SK-N-SH (cell line): Measurements from ENCODE around the gene GABRR2. TPM values are rescaled to one million over a fixed set of nuclear protein-coding genes. Genes with fewer than 3 reads are reported as not detected.

ENCODE experiments used
- CTCF ChIA-PET: fragments of 300-600, 350-600 bp; formaldehyde crosslinking; extraction: SDS; loops from one replicate; lab custom pipeline; 2021; lab: Yijun Ruan, JAX
- POLR2A ChIA-PET: fragments of 350-600 bp; sonication (Branson Sonifier 250); formaldehyde crosslinking; extraction: SDS; loops from one replicate; lab custom pipeline; 2020; ENCODE audit warnings: antibody characterized with exemption, inconsistent platforms; lab: Yijun Ruan, JAX
- DNase-seq: peaks from one replicate; pipeline ENCODE4 v3.0.0; 2012
- H2AFZ ChIP-seq: fragments of 200-600 bp; sonication (generic); 2 replicates; pipeline ENCODE4 v1.8.1; 2016; ENCODE audit warnings: antibody characterized with exemption, mild to moderate bottlenecking, low read depth
- H3F3A ChIP-seq: fragments of 200-600 bp; sonication (generic); replicated peaks from 2 replicates; pipeline ENCODE3; 2016; ENCODE audit warnings: antibody characterized with exemption, mild to moderate bottlenecking; ENCODE audit not compliant: insufficient read depth
- H3K27ac ChIP-seq, 2 experiments: fragments of 200-500 bp in 1 of 2; fragments of 200-600 bp in 1 of 2; sonication (Bioruptor generic) in 1 of 2; sonication (generic), shearing (Covaris generic) in 1 of 2; 2 replicates each; pipeline versions ENCODE4 v1.5.1 to v1.6.1; 2014 to 2016; ENCODE audit warnings: low read depth in 2 of 2, inconsistent platforms in 1 of 2, low read length in 1 of 2, mild to moderate bottlenecking in 1 of 2, mixed read lengths in 1 of 2
- H3K27me3 ChIP-seq: fragments of 200-600 bp; sonication (generic), shearing (Covaris generic); 2 replicates; pipeline ENCODE4 v1.6.1; 2016; ENCODE audit warnings: mixed run types; ENCODE audit not compliant: insufficient read depth
- H3K36me3 ChIP-seq, 2 experiments: fragments of 200-500 bp in 1 of 2; fragments of 200-600 bp in 1 of 2; sonication (Bioruptor generic) in 1 of 2; sonication (generic) in 1 of 2; replicated peaks in 1 of 2; 2 replicates each; pipeline versions ENCODE3 to v1.5.1; 2014 to 2016; ENCODE audit warnings: low read length in 1 of 2, mild to moderate bottlenecking in 1 of 2; ENCODE audit not compliant: insufficient read depth in 2 of 2, control insufficient read depth in 1 of 2
- H3K4me1 ChIP-seq, 2 experiments: fragments of 200-500 bp in 1 of 2; fragments of 200-600 bp in 1 of 2; sonication (Bioruptor generic) in 1 of 2; sonication (generic), shearing (Covaris generic) in 1 of 2; 2 replicates each; pipeline versions ENCODE4 v1.5.1 to v1.6.1; 2014 to 2016; ENCODE audit warnings: low read depth in 1 of 2, low read length in 1 of 2, mixed run types in 1 of 2; ENCODE audit not compliant: insufficient read depth in 2 of 2, control insufficient read depth in 1 of 2
- H3K4me2 ChIP-seq: fragments of 200-600 bp; sonication (generic), shearing (Covaris generic); 2 replicates; pipeline ENCODE4 v1.6.1; 2017; ENCODE audit warnings: mixed run types
- H3K4me3 ChIP-seq, 2 experiments: fragments of 200-500 bp in 1 of 2; fragments of 200-600 bp in 1 of 2; sonication (Bioruptor generic) in 1 of 2; sonication (generic), shearing (Covaris generic) in 1 of 2; 2 replicates each; pipeline versions ENCODE4 v1.5.1 to v1.8.1; 2014 to 2016; ENCODE audit warnings: low read depth in 2 of 2, inconsistent platforms in 1 of 2, low read length in 1 of 2, mild to moderate bottlenecking in 1 of 2, mixed read lengths in 1 of 2, moderate library complexity in 1 of 2
- H3K79me2 ChIP-seq: fragments of 200-600 bp; sonication (generic); 2 replicates; pipeline ENCODE4 v1.8.1; 2017; ENCODE audit warnings: mild to moderate bottlenecking; ENCODE audit not compliant: insufficient read depth
- H3K9ac ChIP-seq: fragments of 200-600 bp; sonication (generic); 2 replicates; pipeline ENCODE4 v1.6.1; 2017; ENCODE audit warnings: mixed run types
- H3K9me2 ChIP-seq: fragments of 200-600 bp; sonication (generic); 2 replicates; pipeline ENCODE4 v1.6.1; 2017; ENCODE audit warnings: mixed run types
- H3K9me3 ChIP-seq: fragments of 200-600 bp; sonication (generic); 2 replicates; pipeline ENCODE4 v1.6.1; 2017; ENCODE audit warnings: mixed run types, mild to moderate bottlenecking, moderate library complexity
- H4K20me1 ChIP-seq: fragments of 200-600 bp; sonication (generic); 2 replicates; pipeline ENCODE4 v1.6.1; 2017; ENCODE audit warnings: mild to moderate bottlenecking, mixed run types; ENCODE audit not compliant: insufficient read depth
- CHD2 ChIP-seq: fragments of 150-350 bp; IDR thresholded peaks from 2 replicates; pipeline ENCODE4 v1.6.1; 2018; ENCODE audit warnings: low read length; ENCODE audit not compliant: partially characterized antibody
- CTCF ChIP-seq: fragments of 200-600 bp; sonication (generic); IDR thresholded peaks from 2 replicates; pipeline ENCODE4 v1.6.1; 2017; ENCODE audit warnings: antibody characterized with exemption, mild to moderate bottlenecking, moderate library complexity
- EP300 ChIP-seq, 2 experiments: IDR thresholded peaks; 2 replicates each; pipeline versions ENCODE4 v1.4.0 to v1.6.1; 2012; ENCODE audit warnings: borderline replicate concordance in 1 of 2, low read depth in 1 of 2, low read length in 1 of 2
- FOSL2 ChIP-seq: IDR thresholded peaks from 2 replicates; pipeline ENCODE4 v1.4.0; 2012; ENCODE audit warnings: low read depth, mild to moderate bottlenecking, moderate library complexity, borderline replicate concordance
- FOXJ3 ChIP-seq: sonication (generic); formaldehyde crosslinking; IDR thresholded peaks from 2 replicates; pipeline ENCODE4 v1.5.1; 2020; ENCODE audit warnings: mild to moderate bottlenecking, missing genetic modification reagents
- FOXM1 ChIP-seq: IDR thresholded peaks from 2 replicates; pipeline ENCODE4 v1.4.0; 2012; ENCODE audit warnings: low read depth, mild to moderate bottlenecking
- GABPA ChIP-seq: IDR thresholded peaks from 2 replicates; pipeline ENCODE4 v1.4.0; 2012; ENCODE audit warnings: low read depth, mild to moderate bottlenecking
- GATA2 ChIP-seq: sonication (generic); formaldehyde crosslinking; IDR thresholded peaks from 2 replicates; pipeline ENCODE4 v1.5.0; 2020; ENCODE audit warnings: mild to moderate bottlenecking, missing genetic modification reagents
- IRF3 ChIP-seq: fragments of 150-350 bp; IDR thresholded peaks from 2 replicates; pipeline ENCODE4 v1.6.1; 2016; ENCODE audit warnings: mild to moderate bottlenecking, low read depth, low read length
- JUND ChIP-seq: IDR thresholded peaks from 2 replicates; pipeline ENCODE4 v1.4.0; 2012
- MEF2A ChIP-seq: IDR thresholded peaks from 2 replicates; pipeline ENCODE4 v1.4.0; 2012; ENCODE audit warnings: low read depth, borderline replicate concordance
- MXI1 ChIP-seq: IDR thresholded peaks from 2 replicates; pipeline ENCODE4 v1.6.1; 2012; ENCODE audit warnings: mild to moderate bottlenecking, low read depth, low read length, improper control_type of control experiment
- NRF1 ChIP-seq: IDR thresholded peaks from 2 replicates; pipeline ENCODE4 v1.6.1; 2012; ENCODE audit warnings: low read depth, mild to moderate bottlenecking, low read length
- POLR2AphosphoS5 ChIP-seq: IDR thresholded peaks from 2 replicates; pipeline ENCODE4 v1.6.1; 2012; ENCODE audit warnings: low read depth, low read length
- RAD21 ChIP-seq: IDR thresholded peaks from 2 replicates; pipeline ENCODE4 v1.6.1; 2012; ENCODE audit warnings: mild to moderate bottlenecking, low read length
- RCOR1 ChIP-seq: fragments of 150-350 bp; IDR thresholded peaks from 2 replicates; pipeline ENCODE4 v1.6.1; 2017; ENCODE audit warnings: antibody characterized with exemption, low read length
- RFX5 ChIP-seq: IDR thresholded peaks from 2 replicates; pipeline ENCODE4 v1.6.1; 2012; ENCODE audit warnings: mild to moderate bottlenecking, improper control_type of control experiment, low read length
- SIN3A ChIP-seq: IDR thresholded peaks from 2 replicates; pipeline ENCODE4 v1.6.1; 2012; ENCODE audit warnings: low read depth, mild to moderate bottlenecking, low read length, moderate library complexity, borderline replicate concordance
- SMC3 ChIP-seq: IDR thresholded peaks from 2 replicates; pipeline ENCODE4 v1.6.1; 2012; ENCODE audit warnings: low read depth, low read length, improper control_type of control experiment
- TAF1 ChIP-seq: IDR thresholded peaks from 2 replicates; pipeline ENCODE4 v1.6.1; 2012; ENCODE audit warnings: low read depth, mild to moderate bottlenecking, low read length, moderate library complexity, borderline replicate concordance
- TEAD4 ChIP-seq: IDR thresholded peaks from 2 replicates; pipeline ENCODE4 v1.4.0; 2012; ENCODE audit warnings: mild to moderate bottlenecking, borderline replicate concordance; ENCODE audit not compliant: insufficient read depth
- USF1 ChIP-seq: IDR thresholded peaks from 2 replicates; pipeline ENCODE4 v1.4.0; 2012; ENCODE audit warnings: low read depth, borderline replicate concordance
- YY1 ChIP-seq: IDR thresholded peaks from 2 replicates; pipeline ENCODE4 v1.4.0; 2012; ENCODE audit warnings: low read depth, mild to moderate bottlenecking
- WGBS: methylation state at CpG from one replicate; pipeline ENCODE4 v1.1.6; 2017; ENCODE audit warnings: low lambda C conversion rate; 5-methylcytosine and 5-hydroxymethylcytosine counted together
- polyA plus RNA-seq, 3 experiments: library from polyadenylated mRNA; depleted of rRNA; stranded (reverse); fragments of >200 nt; gene quantifications; 2 replicates each; pipeline ENCODE4 v1.2.3, GENCODE V29; 2012
- TF ChIP-seq, protein P1 (sequence below): fragments of 150-350 bp; IDR thresholded peaks from 2 replicates; pipeline ENCODE4 v1.6.1; 2017; ENCODE audit warnings: antibody characterized with exemption, low read length, low read depth, borderline replicate concordance
- TF ChIP-seq, protein P2 (sequence below): IDR thresholded peaks from 2 replicates; pipeline ENCODE4 v1.4.0; 2012; ENCODE audit warnings: low read depth
- TF ChIP-seq, protein P3 (sequence below): IDR thresholded peaks from 2 replicates; pipeline ENCODE4; 2012
- TF ChIP-seq, protein P4 (sequence below): IDR thresholded peaks from 2 replicates; pipeline ENCODE4 v1.4.0; 2012; ENCODE audit warnings: low read depth, borderline replicate concordance

The GABRR2 gene
- polyA plus RNA-seq, 1 of the 3 experiments (the other 2 are of a cell fraction): 0.18 TPM

GRCh38 chr6:89313006-89313405 lies 2.1 kb downstream of the GABRR2 start:
- no peak overlapping the region for H2AFZ ChIP-seq
- WGBS: 9% methylated on average over 1 of the region's 1 CpG
- H3K27me3 ChIP-seq: no peaks in the 10 kb centered on the region
- ChIA-PET CTCF (no interaction called here), POLR2A (no interaction called here)
- no peaks in the 10 kb centered on the region for H3K36me3 ChIP-seq
- peaks cover 11 to 25% of the 10 kb centered on the region in 2 experiments for H3K4me1 ChIP-seq
- no peak overlapping the region for H3K9ac ChIP-seq
- DNase-seq: peak; percentile 47
- H3K9me3 ChIP-seq: no peaks in the 10 kb centered on the region
- H4K20me1 ChIP-seq: no peaks in the 10 kb centered on the region
- peak overlapping the region; percentile 60 to 61 for H3K27ac ChIP-seq
- H3K4me3 ChIP-seq: no peak overlapping the region
- peak overlapping the region; percentile 49 for H3K4me2 ChIP-seq
- no peaks in the 10 kb centered on the region for H3K9me2 ChIP-seq
- no peaks in the 10 kb centered on the region for H3K79me2 ChIP-seq
- peaks cover 12% of the 10 kb centered on the region for H3F3A ChIP-seq
- TF ChIP-seq SMC3 (no peak), RCOR1 (no peak), CHD2 (no peak), GATA2 (CRISPR knock-in tag) (no peak), MXI1 (peak; percentile 38; the same call in 1 of the 2 replicates), USF1 (no peak), RFX5 (no peak), TEAD4 (no peak), IRF3 (no peak), GABPA (no peak), MEF2A (no peak), EP300 (IDR thresholded peaks at IDR 0.05; ENCODE audit: borderline replicate concordance in 1 of 2, low read depth in 1 of 2, low read length in 1 of 2) (0 out of 4 replicates have a peak, but pooled peaks of 1 of the 2 experiments have one; percentile 14), FOXJ3 (CRISPR knock-in tag) (no peak), FOSL2 (peak; percentile 58; the same call in 1 of the 2 replicates), JUND (peak; percentile 34; the same call in 1 of the 2 replicates), YY1 (no peak), FOXM1 (no peak), SIN3A (no peak), NRF1 (no peak), TAF1 (no peak), POLR2AphosphoS5 (no peak), RAD21 (no peak), CTCF (no peak)
- TF ChIP-seq, protein P1, sequence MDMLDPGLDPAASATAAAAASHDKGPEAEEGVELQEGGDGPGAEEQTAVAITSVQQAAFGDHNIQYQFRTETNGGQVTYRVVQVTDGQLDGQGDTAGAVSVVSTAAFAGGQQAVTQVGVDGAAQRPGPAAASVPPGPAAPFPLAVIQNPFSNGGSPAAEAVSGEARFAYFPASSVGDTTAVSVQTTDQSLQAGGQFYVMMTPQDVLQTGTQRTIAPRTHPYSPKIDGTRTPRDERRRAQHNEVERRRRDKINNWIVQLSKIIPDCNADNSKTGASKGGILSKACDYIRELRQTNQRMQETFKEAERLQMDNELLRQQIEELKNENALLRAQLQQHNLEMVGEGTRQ: no peak
- TF ChIP-seq, protein P2, sequence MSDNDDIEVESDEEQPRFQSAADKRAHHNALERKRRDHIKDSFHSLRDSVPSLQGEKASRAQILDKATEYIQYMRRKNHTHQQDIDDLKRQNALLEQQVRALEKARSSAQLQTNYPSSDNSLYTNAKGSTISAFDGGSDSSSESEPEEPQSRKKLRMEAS: 0 out of 2 replicates have a peak, but pooled peaks have one; percentile 20
- TF ChIP-seq, protein P3, sequence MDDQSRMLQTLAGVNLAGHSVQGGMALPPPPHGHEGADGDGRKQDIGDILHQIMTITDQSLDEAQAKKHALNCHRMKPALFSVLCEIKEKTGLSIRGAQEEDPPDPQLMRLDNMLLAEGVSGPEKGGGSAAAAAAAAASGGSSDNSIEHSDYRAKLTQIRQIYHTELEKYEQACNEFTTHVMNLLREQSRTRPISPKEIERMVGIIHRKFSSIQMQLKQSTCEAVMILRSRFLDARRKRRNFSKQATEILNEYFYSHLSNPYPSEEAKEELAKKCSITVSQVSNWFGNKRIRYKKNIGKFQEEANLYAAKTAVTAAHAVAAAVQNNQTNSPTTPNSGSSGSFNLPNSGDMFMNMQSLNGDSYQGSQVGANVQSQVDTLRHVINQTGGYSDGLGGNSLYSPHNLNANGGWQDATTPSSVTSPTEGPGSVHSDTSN: peak; percentile 72
- TF ChIP-seq, protein P4, sequence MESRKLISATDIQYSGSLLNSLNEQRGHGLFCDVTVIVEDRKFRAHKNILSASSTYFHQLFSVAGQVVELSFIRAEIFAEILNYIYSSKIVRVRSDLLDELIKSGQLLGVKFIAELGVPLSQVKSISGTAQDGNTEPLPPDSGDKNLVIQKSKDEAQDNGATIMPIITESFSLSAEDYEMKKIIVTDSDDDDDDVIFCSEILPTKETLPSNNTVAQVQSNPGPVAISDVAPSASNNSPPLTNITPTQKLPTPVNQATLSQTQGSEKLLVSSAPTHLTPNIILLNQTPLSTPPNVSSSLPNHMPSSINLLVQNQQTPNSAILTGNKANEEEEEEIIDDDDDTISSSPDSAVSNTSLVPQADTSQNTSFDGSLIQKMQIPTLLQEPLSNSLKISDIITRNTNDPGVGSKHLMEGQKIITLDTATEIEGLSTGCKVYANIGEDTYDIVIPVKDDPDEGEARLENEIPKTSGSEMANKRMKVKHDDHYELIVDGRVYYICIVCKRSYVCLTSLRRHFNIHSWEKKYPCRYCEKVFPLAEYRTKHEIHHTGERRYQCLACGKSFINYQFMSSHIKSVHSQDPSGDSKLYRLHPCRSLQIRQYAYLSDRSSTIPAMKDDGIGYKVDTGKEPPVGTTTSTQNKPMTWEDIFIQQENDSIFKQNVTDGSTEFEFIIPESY: no peak
